ENCODE data around the gene CLK3. TPM values are rescaled to one million over a fixed set of nuclear protein-coding genes. Genes with fewer than 3 reads are reported as not detected.
A peak's percentile ranks its signal among the peaks of the same experiment; 100 is the strongest.
"Not testable (repeated sequence)": the region's sequence is repeated elsewhere in the genome, so short reads cannot be mapped to it uniquely, and the experiment has no call there.

CLK3 gene
- total RNA-seq, 4 donors from 2014 or later = 96.7 to 230 (median 117) TPM

GRCh38 chr15:74653426-74654102 is 37.9 kb downstream of the CLK3 start:
- DNase-seq (ENCODE audit: low spot score in 2 of 2) = peak; percentile 75 to 88
- H3K4me3 ChIP-seq (ENCODE audit: low read depth, poor library complexity, severe bottlenecking) = no peak overlapping the region
- TF ChIP-seq CTCF (IDR thresholded peaks at IDR 0.05) (no peak), POLR2A (IDR thresholded peaks at IDR 0.05) (no peak)
- intact Hi-C loops (cut with DNase I; ENCODE audit: low total_unique reads) = no loop called here
- WGBS, 2 donors = 63 to 70% methylated on average over 7 of the region's 7 CpGs

DNA sequence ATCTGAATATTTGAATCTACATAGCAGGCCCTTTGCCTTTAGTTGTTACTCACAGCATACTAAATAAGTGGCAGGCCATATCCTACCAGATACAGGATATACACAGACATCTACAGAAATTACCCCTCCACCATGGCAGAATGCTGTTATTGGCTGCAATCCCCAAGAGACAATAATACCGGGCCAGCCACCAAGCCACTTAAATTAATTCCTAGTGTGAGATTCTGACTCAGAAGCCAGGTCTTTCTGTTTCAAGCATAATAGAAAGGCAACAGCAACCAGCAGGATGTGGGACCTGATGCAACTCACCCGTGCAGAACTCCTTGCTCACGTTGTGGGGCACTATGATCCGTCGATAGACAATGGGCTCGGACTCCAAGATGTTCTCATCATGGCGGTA is 39.8 kb downstream of the CLK3 start:
- peak in 1 of 2 donors; percentile 49 for DNase-seq (ENCODE audit: low spot score in 2 of 2)
- 76 to 80% methylated on average over 7 of the region's 7 CpGs for WGBS, 2 donors
- intact Hi-C loops (cut with DNase I; ENCODE audit: low total_unique reads) = no loop called here
- H3K4me3 ChIP-seq (ENCODE audit: low read depth, poor library complexity, severe bottlenecking) = no peak overlapping the region
- TF ChIP-seq POLR2A (IDR thresholded peaks at IDR 0.05) (no peak), CTCF (IDR thresholded peaks at IDR 0.05) (no peak)

DNA sequence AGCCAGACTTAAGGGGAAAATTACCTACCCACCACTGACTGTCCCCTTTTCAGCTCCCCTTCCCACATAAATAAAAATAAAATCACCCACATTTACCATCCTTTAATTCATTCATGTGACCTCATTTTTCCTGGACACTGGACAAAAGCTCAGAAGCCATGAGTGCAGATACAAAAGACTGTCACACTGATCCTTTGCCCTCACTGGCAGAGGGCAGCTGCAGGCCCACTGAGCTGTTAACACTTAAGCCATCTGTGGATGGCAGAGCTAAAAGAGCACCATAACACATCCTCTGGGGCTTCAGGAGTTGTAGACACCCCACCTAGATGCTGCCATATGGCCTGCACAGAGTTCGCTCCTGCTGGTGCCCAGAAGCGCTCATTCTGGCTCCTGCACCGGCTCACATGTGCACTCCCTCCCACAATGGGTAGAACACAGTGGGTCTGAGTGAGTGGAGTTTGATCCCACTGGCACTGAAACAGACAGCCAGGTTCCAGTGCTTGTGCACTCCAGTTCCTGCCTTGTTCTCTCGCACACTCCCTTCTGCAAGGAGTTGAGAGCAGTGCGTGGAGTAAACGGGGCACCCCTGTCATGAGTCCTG is 41.4 kb downstream of the CLK3 start:
- no peak overlapping the region for H3K4me3 ChIP-seq (ENCODE audit: low read depth, poor library complexity, severe bottlenecking)
- intact Hi-C loops (cut with DNase I; ENCODE audit: low total_unique reads) = no loop called here
- DNase-seq (ENCODE audit: low spot score in 2 of 2) = peak in 1 of 2 donors; percentile 58
- 88 to 95% methylated on average over 6 of the region's 6 CpGs for WGBS, 2 donors
- TF ChIP-seq CTCF (IDR thresholded peaks at IDR 0.05) (no peak), POLR2A (IDR thresholded peaks at IDR 0.05) (no peak)

- no peak overlapping the region for H3K4me3 ChIP-seq (ENCODE audit: low read depth, poor library complexity, severe bottlenecking)
- intact Hi-C loops (cut with DNase I; ENCODE audit: low total_unique reads) = no loop called here
- TF ChIP-seq CTCF (IDR thresholded peaks at IDR 0.05) (no peak), POLR2A (IDR thresholded peaks at IDR 0.05) (no peak)
- 89 to 90% methylated on average over 3 of the region's 3 CpGs for WGBS, 2 donors
- peak in 1 of 2 donors; percentile 37 for DNase-seq (ENCODE audit: low spot score in 2 of 2)
These were observed 42.2 kb downstream of the CLK3 start for GRCh38 chr15:74657846-74658245.

- WGBS, 2 donors = 91 to 92% methylated on average over 8 of the region's 8 CpGs
- intact Hi-C loops (cut with DNase I; ENCODE audit: low total_unique reads); H3K4me3 ChIP-seq (ENCODE audit: low read depth, poor library complexity, severe bottlenecking): not testable (repeated sequence)
- DNase-seq (ENCODE audit: low spot score in 2 of 2) = peak in 1 of 2 donors; percentile 36
These were observed 45.6 kb downstream of the CLK3 start for GRCh38 chr15:74661280-74661679.

DNA sequence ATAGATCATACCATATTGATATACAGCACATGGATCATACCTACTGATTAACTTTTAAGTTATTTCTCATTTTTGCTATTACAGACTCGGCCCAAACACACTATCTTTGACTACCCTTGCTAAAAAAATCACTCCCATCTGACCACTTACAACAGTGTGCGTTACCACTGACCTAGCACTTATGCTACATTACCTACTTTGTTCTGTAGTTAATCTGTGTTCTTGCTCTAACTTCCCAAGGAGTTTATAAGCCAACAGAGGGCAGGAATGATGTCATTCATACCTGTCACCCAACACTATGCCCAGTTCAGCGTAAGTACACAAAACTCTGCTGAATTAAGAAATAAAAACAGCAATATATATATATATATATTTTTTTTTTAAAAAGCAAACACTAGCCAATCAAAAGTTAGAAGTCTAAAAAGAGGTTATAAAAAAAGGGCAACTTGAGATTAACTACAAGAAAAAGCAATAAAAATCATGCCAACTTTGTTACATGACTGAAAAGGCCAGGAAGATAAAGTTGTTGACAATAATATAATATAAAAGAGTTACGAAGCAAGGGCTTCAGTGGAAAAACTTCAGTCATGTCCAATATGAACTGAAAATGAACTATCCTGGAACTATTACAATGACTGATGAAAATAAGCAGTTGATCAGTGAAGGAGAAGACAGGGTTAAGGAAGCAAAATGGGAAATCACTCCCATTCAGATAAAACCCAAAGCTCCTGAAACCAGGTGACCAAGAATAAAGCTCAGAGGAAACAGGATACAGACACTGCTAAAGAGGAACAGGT is 46.6 kb downstream of the CLK3 start:
- no peak for TF ChIP-seq POLR2A (IDR thresholded peaks at IDR 0.05)
- no peak for TF ChIP-seq CTCF (IDR thresholded peaks at IDR 0.05)
- 89 to 92% methylated on average over 4 of the region's 4 CpGs for whole genome bisulfite sequencing, 2 donors
- H3K4me3 ChIP-seq (ENCODE audit: low read depth, poor library complexity, severe bottlenecking) = no peak overlapping the region
- no peak for DNase-seq (ENCODE audit: low spot score in 2 of 2)
- intact Hi-C loops (cut with DNase I; ENCODE audit: low total_unique reads) = no loop called here
